Esophagus squamous epithelium (tissue), 5 donors: ENCODE measurements around the gene AAGAB. TPM values are rescaled to one million over a fixed set of nuclear protein-coding genes. Genes with fewer than 3 reads are reported as not detected.
A peak's percentile ranks its signal among the peaks of the same experiment; 100 is the strongest.

Source experiments
- DNase-seq: peaks from one replicate; lab custom pipeline; 2025; lab: John Stamatoyannopoulos, UW
- H3K27ac ChIP-seq, 4 donors: fragments of 200-600 bp; sonication (generic); one replicate each; pipeline ENCODE4 v1.5.1; 2016 to 2019; ENCODE audit warnings: mild to moderate bottlenecking in 1 of 4
- H3K27me3 ChIP-seq, 4 donors: fragments of 200-600 bp; sonication (generic); 1 replicate in 3 of 4; 2 replicates in 1 of 4; pipeline versions ENCODE4 v1.5.1 to v1.6.0; 2017 to 2021; ENCODE audit warnings: antibody characterized with exemption in 1 of 4
- H3K36me3 ChIP-seq, 3 donors: fragments of 200-600 bp; sonication (generic); one replicate each; pipeline ENCODE4 v1.5.1; 2016 to 2019
- H3K4me1 ChIP-seq, 3 donors: fragments of 200-600 bp; sonication (generic); one replicate each; pipeline ENCODE4 v1.5.1; 2017 to 2019
- H3K4me3 ChIP-seq, 4 donors: fragments of 200-600 bp; sonication (generic); 1 replicate in 3 of 4; 2 replicates in 1 of 4; pipeline ENCODE4 v1.5.1; 2016 to 2019; ENCODE audit warnings: mild to moderate bottlenecking in 2 of 4, moderate library complexity in 1 of 4
- H3K9me3 ChIP-seq, 3 donors: fragments of 200-600 bp; sonication (generic); one replicate each; pipeline ENCODE4 v1.5.1; 2016 to 2019
- POLR2A ChIP-seq, 4 donors: fragments of 450-650 bp; IDR thresholded peaks; one replicate each; pipeline ENCODE4 v1.6.1; 2017; ENCODE audit warnings: antibody characterized with exemption in 4 of 4, mild to moderate bottlenecking in 4 of 4, moderate library complexity in 3 of 4
- WGBS, 2 donors: methylation state at CpG; one replicate each; pipeline ENCODE4 v1.1.5; 2018; 5-methylcytosine and 5-hydroxymethylcytosine counted together
- intact Hi-C: fragments of 100-400 bp; cut with DNase I; formaldehyde crosslinking; loops from one replicate; pipeline ENCODE4 v1.15.0; 2022
- total RNA-seq, 4 donors: library from RNA; depleted of rRNA; stranded (reverse); fragments of >200 nt; gene quantifications; one replicate each; pipeline ENCODE4 v1.1.0, GENCODE V29; 2016
- TF ChIP-seq, protein P1 (sequence below), 6 experiments: fragments of 450-650 bp in 4 of 6; fragments of 200-600 bp in 2 of 6; sonication (generic) in 2 of 6; IDR thresholded peaks; one replicate each; pipeline ENCODE4 v1.5.1; 2016 to 2019; ENCODE audit warnings: antibody characterized with exemption in 6 of 6, mild to moderate bottlenecking in 4 of 6, moderate library complexity in 4 of 6
- donor health status: DM: yes; HTN: yes; CAD: no.

AAGAB gene
- total RNA-seq, 4 donors from 2014 or later = 16.7 to 35.6 (median 31.4) TPM

GRCh38 chr15:67225336-67225735 lies 29.1 kb downstream of the AAGAB start:
- Histone ChIP-seq H3K27ac (peak overlapping the region in 2 of 4 donors; percentile 55 to 64), H3K27me3 (no peaks in the 10 kb centered on the region), H3K9me3 (no peaks in the 10 kb centered on the region), H3K4me3 (no peak overlapping the region), H3K4me1 (peaks cover 0 to 38% (median 5%) of the 10 kb centered on the region in 3 donors), H3K36me3 (peaks cover 0 to 34% (median 1%) of the 10 kb centered on the region in 3 donors)
- no peak for TF ChIP-seq POLR2A (IDR thresholded peaks at IDR 0.05)
- TF ChIP-seq, protein P1, sequence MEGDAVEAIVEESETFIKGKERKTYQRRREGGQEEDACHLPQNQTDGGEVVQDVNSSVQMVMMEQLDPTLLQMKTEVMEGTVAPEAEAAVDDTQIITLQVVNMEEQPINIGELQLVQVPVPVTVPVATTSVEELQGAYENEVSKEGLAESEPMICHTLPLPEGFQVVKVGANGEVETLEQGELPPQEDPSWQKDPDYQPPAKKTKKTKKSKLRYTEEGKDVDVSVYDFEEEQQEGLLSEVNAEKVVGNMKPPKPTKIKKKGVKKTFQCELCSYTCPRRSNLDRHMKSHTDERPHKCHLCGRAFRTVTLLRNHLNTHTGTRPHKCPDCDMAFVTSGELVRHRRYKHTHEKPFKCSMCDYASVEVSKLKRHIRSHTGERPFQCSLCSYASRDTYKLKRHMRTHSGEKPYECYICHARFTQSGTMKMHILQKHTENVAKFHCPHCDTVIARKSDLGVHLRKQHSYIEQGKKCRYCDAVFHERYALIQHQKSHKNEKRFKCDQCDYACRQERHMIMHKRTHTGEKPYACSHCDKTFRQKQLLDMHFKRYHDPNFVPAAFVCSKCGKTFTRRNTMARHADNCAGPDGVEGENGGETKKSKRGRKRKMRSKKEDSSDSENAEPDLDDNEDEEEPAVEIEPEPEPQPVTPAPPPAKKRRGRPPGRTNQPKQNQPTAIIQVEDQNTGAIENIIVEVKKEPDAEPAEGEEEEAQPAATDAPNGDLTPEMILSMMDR (IDR thresholded peaks at IDR 0.05) = no peak
- intact Hi-C loops = no loop called here
- WGBS, 2 donors = 50 to 83% methylated on average over 2 of the region's 2 CpGs
- DNase-seq = no peak

- no peak overlapping the region for H3K4me3 ChIP-seq
- no peak for TF ChIP-seq POLR2A (IDR thresholded peaks at IDR 0.05)
- TF ChIP-seq, protein P1 (IDR thresholded peaks at IDR 0.05) = no peak
- H3K27me3 ChIP-seq = no peaks in the 10 kb centered on the region
- H3K9me3 ChIP-seq = no peaks in the 10 kb centered on the region
- peaks cover 0 to 38% (median 5%) of the 10 kb centered on the region in 3 donors for H3K4me1 ChIP-seq
- H3K36me3 ChIP-seq = peaks cover 0 to 30% (median 5%) of the 10 kb centered on the region in 3 donors
- H3K27ac ChIP-seq = peak overlapping the region; percentile 16 to 64 (median 36)
- intact Hi-C loops = no loop called here
- DNase-seq = no peak
- WGBS, 2 donors = 48 to 62% methylated on average over 3 of the region's 3 CpGs
These were observed 29.6 kb downstream of the AAGAB start for GRCh38 chr15:67224889-67225288.

DNA sequence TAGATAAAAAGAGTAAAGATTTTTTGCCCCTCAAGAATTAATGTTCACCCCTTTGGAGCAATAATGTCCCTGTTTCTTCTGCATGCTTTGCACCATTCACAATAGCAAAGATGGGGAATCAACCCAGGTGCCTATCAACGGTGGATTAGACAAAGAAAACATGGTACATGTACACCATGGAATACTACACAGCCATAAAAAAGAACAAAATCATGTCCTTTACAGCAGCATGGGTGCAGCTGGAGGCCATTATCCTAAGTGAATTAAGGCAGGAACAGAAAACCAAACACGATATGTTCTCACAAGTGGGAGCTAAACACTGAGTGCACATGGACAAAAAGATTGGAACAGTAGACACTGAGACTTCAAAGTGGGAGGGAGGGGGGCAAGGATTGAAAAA lies 35.2 kb downstream of the AAGAB start:
- TF ChIP-seq POLR2A (IDR thresholded peaks at IDR 0.05) = no peak
- TF ChIP-seq, protein P1 (IDR thresholded peaks at IDR 0.05) = no peak
- Histone ChIP-seq H3K27me3 (no peaks in the 10 kb centered on the region), H3K27ac (no peak overlapping the region), H3K9me3 (no peaks in the 10 kb centered on the region), H3K36me3 (peaks cover 0 to 7% (median 5%) of the 10 kb centered on the region in 3 donors), H3K4me3 (no peak overlapping the region), H3K4me1 (peaks cover 0 to 25% (median 5%) of the 10 kb centered on the region in 3 donors)
- 93 to 100% methylated on average over 2 of the region's 2 CpGs for WGBS, 2 donors
- intact Hi-C loops = no loop called here
- DNase-seq = no peak

GRCh38 chr15:67218428-67218827 lies 36.0 kb downstream of the AAGAB start:
- DNase-seq = no peak
- intact Hi-C loops = no loop called here
- TF ChIP-seq, protein P1 (IDR thresholded peaks at IDR 0.05) = no peak
- no peak for TF ChIP-seq POLR2A (IDR thresholded peaks at IDR 0.05)
- H3K27me3 ChIP-seq = no peaks in the 10 kb centered on the region
- peaks cover 0 to 24% (median 5%) of the 10 kb centered on the region in 3 donors for H3K4me1 ChIP-seq
- H3K4me3 ChIP-seq = no peak overlapping the region
- H3K9me3 ChIP-seq = no peaks in the 10 kb centered on the region
- H3K36me3 ChIP-seq = peaks cover 0 to 7% (median 5%) of the 10 kb centered on the region in 3 donors
- H3K27ac ChIP-seq = no peak overlapping the region

DNA sequence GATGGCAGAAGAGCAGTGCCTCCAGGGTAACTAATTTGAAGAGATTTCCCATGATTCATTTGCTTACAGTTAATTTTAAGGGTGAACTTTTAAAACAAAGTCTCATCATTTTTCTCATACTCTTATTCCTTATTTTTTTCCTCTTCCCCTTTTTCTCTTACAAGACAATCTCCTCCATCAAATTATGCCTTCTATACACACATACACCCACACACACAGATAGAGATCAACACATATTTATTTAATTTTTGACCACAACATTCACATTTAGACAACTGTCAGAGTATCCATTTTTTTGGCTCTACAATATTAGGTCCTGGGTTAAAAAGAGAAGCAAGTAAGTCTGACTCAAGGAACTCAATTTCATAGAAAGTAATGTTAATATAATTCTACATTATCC lies 37.6 kb downstream of the AAGAB start:
- H3K9me3 ChIP-seq = no peaks in the 10 kb centered on the region
- H3K27me3 ChIP-seq = no peaks in the 10 kb centered on the region
- H3K4me1 ChIP-seq = peaks cover 0 to 12% (median 0%) of the 10 kb centered on the region in 3 donors
- no peak overlapping the region for H3K4me3 ChIP-seq
- H3K27ac ChIP-seq = no peak overlapping the region
- H3K36me3 ChIP-seq = peaks cover 0 to 7% (median 5%) of the 10 kb centered on the region in 3 donors
- DNase-seq = no peak
- intact Hi-C loops = no loop called here
- TF ChIP-seq POLR2A (IDR thresholded peaks at IDR 0.05) = no peak
- TF ChIP-seq, protein P1 (IDR thresholded peaks at IDR 0.05) = no peak
